Fibroblast of upper back skin (primary cell): ENCODE results near the gene CRYL1.

Experiments used
- DNase-seq: peaks from one replicate; pipeline ENCODE4 v3.0.0-alpha.2; 2013

CRYL1 gene, protein sequence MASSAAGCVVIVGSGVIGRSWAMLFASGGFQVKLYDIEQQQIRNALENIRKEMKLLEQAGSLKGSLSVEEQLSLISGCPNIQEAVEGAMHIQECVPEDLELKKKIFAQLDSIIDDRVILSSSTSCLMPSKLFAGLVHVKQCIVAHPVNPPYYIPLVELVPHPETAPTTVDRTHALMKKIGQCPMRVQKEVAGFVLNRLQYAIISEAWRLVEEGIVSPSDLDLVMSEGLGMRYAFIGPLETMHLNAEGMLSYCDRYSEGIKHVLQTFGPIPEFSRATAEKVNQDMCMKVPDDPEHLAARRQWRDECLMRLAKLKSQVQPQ

DNA sequence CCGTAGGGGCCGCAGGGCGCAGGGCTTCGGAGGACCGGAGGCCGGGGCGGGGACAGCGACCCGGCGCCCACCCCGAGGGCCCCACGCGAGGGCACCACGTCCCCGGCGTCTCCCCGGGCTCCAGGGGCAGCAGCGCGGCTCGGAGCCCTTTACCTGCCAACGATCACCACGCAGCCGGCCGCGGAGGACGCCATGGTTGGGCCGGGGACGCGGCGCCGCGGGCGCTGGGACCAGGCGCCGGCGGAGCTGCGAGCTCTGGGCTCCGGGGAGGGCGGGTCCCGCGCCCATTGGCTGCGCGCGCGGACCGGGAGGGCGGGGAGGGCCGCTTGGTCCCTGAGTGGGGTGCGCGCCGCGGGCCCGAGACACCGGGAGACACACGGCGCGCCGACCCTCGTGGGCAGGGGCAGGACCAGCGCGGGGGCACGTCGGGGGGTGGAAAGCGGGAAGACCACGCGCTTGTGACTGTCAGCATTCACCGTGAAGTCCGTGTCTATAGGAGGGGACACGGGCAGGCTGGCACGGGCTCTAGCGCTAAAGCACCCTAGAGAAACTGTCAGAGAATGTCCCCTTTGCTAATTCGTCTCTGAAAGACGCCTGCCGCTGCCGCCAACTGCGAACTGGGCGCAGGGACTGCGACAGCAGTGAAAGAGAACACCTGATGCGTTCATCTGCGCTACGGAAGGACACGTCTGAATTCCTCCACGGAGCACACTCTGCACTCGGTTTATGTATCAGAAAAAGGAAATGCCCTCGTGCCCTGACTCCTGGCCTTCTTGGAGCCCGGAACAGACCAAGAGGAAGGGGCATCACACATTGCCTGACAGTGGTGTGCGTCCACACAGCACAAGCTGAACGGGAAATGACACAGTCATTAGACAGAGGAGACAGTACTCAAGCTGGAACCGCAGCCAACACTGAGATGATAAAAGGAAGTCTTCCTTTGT lies at the start of gene CRYL1:
Gene CRYL1, minus strand, starts transcription at position 257 of the 944 bp plus-strand sequence. Its CDS starts 63 bp downstream, at position 194.
- peak; percentile 41 for DNase-seq

DNA sequence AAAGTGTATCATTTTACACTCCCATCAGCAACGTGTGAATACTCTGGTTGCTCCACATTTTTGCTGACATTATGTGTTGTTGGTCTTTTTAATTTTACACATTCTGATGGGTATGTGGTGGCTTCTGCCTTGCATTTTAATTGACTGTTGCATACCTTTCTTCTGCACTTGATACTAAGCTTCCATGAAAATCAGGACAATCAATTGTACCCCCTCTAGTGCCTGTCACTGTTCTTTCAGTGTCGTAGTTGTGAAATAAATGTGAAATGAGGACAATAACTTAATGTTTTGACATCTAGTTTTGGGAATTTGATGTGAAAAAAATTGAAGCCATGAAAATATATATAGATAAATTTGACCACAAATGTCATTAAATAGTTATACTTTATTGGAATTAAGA lies 48.0 kb upstream of the CRYL1 start:
- DNase-seq = no peak

DNA sequence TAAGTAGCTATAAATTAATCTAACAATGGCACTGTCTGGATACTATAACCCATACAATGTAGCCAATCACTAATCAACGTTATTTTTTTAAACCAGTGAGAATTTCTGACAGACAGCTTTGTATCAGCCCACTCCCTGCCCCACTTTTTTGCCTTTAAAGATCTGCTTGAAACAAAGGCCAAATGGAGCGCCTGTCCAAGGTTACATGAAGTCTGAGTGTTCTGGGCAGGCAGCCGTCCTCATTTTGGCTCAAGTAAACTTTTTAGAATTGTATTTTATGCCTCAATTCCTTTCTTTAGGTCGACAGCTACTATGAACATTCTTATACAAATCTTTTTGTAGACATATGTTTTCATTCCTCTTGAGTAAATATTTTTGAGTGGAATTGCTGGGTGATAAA lies 47.5 kb upstream of the CRYL1 start:
- DNase-seq = no peak

DNA sequence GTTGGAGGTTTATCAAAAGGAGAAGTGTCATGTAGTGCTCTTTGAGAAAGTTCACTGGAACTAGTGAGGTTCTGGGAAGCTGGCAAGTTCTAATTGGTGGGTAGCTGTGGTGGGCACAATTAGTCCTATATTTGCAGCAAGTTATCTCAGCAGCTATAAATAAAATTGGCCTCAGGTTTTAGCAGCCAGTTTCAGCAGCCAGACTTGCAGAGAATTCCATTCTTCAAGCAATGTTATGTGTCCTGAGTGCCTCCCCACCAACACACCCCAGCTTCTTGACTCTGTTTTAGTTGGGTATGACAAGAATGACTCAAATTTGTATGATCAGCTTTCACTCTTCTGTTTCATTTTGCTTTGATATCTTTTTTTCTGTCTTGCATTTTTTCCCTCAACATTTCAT lies 46.0 kb upstream of the CRYL1 start:
- DNase-seq = no peak

DNA sequence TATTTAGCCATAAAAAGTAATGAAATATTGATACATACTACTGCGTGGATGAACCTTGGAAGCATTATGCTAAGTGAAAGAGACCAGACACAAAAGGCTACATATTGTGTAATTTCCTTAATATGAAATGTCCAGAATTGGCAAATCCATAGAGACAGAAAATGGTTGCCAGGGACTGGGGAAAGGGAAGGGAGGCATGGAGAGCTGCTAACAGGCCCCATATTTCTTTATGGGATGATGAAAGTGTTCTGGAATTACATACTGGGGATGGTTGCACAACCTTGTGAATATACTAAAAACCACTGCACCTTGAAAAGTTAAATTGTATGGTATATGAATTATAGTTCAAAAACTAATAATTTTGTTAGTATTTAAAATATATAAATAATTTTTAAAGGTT lies 44.9 kb upstream of the CRYL1 start:
- peak; percentile 76 for DNase-seq

DNA sequence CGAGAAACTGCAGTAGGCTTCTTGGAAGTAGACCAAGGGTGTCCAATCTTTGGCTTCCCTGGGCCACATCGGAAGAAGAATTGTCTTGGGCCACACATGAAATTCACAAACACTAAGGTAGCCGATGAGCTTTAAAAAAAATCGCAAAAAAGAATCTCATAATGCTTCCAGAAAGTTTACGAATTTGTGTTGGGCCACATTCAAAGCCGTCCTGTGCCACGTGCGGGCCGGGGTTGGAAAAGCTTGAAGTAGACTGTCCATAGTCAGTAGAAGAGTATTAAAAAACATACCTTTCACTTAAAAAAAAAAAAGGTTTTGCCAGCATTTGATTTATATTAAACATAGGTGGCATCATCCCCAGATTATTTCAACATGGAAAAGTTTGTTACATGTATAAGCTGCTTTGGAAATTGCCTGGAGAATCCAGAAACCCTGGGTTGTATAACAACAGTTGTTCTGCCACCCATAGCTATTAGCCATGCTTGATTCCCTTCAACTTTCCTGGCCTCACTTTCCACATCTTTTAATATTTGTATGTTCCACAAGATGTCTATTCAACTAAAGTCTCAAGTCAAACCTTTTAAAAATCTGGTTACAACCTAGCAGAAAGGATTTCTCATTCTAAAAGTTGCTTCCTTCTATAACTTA lies 42.3 kb upstream of the CRYL1 start:
- no peak for DNase-seq

DNA sequence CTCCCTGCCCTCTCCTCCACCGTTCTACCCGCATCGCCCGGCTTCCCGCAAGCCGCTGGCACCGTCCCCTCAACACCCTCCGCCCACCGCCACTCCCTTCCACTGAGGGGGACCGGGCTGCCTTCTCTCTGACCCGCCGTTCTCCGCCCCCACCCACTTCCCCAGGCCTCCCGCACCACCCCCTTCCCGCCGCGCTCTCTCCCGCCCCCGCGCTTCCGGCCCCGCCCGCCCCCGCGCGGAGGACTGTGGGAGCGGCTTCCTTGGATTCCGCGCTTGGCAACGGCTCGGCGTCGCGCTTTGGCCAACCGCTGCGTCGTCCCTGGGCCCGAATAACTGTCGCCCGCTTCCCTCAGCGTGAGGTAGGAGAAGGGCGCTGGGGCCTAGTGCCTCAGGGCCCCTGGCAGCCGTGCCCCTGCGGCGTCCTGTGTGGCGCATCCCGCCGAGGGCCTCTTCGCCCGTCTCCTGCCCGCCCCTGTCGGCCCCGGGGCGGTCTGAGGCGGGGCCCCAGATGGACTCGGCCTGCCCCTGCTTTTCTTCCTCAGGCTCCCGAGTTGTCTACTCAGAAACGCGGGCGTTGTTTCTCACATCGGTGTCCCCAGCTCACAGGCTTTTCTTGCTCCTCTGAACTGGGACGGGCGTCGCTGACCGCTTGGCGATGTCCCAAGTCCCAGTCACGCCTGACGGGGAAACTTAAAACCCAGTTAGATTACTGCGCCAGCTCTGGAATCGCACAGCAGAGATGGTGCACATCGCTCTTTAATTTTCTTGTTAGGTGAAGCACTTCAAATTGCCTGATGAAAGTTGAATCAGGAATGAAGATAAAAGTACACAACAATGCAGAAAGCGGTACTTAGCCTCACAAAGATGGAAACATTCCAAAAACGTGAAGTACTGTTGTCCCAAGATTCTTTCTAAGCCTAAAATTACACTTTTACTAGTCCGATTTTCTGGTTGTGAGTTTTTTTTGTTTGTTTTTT lies 41.5 kb upstream of the CRYL1 start, which contains the start of gene IFT88:
Gene IFT88, plus strand, starts transcription at position 260 of the 977 bp plus-strand sequence. CDS start 7,229 bp downstream, outside the sequence.
- DNase-seq = peak; percentile 84

DNA sequence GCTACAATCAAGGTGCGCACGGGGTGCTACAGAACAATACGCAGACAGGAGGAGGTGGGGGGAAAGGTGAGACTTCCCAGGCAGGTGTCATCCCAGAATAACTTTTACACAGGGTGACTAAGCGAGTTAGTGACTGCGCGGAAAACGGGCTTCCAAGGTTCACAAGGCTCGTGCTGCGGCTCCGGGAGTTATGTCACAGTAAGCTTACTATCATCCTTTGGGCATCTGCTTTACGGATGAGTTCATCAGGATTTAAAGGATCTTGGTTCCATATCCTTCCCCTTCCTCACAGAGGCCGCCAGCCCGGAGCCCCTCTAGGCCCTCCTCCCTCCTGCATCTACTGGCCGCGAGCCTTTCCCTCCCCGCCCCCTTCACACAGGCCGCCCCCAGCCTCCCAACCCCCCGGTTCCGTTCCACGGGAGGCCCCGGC lies 40.8 kb upstream of the CRYL1 start:
- DNase-seq = no peak

DNA sequence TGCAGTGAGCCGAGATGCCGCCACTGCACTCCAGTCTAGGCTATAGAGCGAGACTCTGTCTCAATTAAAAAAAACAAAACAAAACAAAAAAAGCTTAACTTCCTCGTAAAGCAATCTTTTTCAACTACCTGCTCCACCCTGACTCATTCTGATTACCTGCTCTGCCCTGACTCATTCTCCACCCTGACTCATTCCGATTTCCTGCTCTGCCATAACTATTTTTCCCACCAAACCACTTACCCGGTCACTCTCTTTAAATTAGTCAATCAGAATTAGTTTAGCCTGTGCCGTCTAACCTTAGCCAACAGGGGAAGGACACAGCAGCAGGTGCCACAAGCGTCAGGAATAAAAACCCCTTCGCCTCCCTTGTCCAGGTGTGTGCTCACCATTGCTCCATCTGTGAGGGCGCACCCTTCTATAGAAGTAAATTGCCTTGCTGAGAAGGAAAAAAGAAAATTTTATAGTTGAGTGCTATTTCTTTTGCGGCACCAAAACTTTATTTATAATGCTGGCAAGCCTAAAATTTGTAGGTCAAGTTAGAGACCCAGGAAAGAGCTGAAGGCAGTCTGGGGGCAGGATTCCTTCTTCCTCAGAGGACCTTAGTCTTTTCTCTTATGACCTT lies 39.6 kb upstream of the CRYL1 start:
- DNase-seq = no peak

DNA sequence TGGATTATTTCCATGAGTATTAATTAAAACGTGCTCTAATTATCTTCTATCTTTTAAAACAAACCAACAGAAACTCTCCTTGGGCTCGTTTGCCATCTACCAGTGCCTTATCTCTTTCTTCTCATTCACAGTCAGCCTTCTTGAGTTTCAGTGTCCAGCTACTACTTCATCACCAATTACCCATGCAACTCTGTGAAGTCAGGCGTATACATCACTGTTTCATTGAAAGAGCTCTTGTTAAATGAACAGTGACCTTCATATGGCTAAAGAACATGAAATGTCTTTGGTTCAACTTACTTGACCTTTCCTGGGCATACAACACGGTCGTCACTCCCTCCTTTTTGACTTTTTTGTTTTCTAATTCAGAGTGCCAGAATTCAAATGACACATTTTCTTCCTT lies 36.1 kb upstream of the CRYL1 start:
- DNase-seq = no peak

DNA sequence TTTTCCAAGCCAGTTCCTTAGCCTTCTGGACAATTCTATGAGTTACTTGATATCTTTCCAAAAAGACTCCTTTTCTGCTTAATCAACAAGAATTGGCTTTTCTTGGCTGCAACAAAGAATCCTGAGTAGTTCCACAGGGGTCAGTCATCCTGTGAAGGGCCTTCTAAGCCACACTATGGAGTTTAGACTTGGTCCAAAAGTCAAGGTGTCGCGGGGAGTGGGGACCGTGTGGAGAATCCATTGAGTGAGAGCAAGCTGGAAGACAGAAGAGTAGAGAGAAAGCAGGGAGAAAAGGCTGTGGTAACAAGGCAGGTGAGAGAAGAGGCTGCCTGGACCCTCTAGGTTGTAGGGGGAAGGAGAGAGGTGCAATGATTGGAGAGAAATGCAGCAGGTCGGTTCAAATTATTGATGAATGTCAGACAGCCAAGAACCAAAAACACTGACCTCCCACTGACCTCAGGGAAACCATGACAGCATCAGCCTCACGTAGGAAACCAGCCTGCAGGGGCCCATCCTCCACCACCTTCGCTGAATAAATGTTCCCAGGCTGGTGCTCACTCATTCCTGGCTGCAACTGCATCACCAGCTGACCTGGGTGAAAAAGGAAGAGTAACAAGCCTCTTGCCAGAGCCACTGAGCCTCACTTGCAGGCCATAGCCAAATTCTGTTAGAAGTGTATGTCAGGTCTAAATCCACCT lies 34.2 kb upstream of the CRYL1 start:
- DNase-seq = no peak

DNA sequence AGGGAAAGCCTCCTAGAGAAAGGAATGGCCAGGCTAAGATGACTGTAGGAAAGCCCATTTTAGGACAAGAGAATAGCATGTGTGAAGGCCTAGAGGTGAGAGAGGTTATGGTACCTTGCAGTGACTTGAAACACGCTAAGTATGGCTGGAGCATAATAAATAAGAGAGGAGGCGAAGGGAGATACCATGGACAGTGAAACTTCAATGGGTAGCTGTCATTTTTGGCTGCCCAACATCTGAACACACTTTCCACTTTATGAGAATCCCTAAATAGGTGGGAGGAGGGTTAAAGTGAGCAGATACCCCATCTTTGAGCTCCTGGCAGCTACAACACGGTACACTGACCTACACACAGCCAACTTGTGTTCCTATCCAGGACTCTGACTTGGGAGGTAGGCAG lies 33.3 kb upstream of the CRYL1 start:
- DNase-seq = no peak

DNA sequence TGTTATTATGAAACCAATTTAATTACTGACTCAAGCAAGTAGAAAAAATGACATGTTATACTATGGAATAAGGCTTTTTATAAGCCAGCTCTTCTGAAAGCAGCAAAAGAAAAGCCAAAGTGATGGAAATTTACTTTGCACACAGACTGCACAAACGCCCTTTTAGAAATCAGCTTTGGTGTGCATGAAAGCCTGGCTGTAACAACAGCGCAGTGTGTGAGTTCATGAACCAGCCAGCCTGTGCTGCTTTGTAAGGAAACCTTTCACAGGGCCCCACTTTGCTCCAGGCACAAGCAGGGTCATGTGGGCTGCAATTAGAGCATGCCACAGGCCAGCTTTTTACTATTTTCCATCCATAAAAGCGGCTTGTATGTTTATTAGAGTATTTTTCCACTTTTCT lies 27.7 kb upstream of the CRYL1 start:
- DNase-seq = no peak

DNA sequence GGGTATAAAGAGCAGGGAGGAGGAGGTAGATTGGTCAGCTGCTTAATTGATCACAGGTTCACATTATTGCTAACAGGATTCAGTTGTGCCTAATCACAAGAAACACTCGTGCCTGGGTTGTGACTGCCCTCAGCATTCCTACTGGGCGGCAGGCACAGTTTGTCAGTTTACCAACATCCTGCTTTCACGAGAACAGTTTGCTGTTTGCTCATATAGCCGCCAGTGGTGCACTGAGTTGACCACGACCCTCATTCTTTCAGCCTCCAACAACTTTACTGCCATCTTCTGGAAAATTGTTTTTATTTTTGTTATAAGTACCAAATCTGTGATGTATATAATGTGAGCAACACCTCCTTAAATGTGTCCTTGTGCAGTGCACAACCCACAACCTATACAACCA lies 25.1 kb upstream of the CRYL1 start:
- peak; percentile 18 for DNase-seq

DNA sequence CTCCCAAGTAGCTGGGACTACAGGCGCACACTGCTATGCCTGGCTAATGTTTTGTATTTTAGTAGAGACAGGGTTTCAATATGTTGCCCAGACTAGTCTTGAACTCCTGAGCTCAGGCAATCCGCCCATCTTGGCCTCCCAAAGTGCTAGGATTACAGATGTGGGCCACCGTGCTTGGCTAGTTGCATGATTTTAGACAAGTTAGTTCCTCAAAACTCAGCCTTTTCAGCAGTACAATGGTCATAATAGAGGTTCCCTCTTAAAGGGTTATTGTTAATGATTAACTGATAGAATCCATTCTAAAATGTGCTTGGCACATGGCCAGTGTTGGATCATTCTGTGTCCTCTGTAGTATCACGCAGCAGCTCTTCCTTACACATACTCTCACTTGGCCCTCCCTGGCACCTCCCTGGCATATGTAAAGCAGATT lies 21.8 kb upstream of the CRYL1 start:
- no peak for DNase-seq

DNA sequence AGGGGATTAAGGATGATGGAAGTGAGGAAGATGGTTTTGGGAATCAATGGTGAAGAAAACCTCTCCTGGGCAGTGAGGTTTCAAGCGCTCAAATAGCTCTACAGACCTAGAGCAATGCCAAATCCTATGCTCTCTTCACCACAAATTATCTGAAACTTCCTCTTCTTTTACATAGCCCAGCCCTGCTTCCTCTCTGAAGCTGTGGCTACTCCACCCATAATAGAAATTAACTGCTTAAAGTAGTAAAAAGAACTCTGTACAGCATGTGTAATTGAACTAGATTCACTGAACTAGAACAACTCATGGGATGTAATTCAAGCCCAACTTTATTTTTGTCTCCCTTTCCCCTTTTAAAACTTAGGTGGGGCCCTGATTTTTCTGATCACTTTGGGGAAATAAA lies 20.9 kb upstream of the CRYL1 start:
- DNase-seq = no peak

DNA sequence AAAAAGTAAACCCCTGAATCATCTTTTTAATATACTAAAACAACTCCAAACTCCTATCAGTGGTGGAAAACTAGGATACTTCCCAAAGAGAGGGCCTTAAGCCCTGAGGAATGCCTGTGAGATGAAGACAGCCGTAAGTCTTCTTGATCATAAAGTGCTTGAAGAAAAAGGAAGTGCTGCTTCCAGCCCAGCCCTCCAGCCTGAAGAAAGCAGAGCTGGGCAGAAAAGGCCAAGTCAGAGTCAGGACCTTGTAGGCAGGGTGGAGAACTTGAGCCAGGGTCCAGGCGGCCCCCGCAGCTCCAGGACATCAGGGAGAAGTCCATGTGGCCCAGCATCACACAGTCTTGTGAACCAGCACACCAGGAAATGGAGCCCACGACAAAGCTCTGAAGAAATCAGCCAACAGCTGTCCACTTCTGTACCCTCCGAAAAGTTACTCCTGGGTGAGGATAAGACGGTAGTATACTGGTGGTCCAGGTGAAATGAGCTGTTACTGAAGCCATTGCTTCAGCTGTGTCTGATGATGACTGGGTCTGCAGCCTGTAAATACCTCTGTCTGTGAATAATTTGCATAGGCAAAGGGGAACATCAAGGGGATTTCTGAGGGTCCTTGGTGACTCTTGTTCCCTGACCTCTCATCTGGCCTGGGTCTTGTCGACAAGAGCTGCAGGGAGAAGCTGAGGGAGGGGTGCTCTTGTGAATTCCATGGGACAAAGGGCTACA lies 18.7 kb upstream of the CRYL1 start:
- DNase-seq = no peak

DNA sequence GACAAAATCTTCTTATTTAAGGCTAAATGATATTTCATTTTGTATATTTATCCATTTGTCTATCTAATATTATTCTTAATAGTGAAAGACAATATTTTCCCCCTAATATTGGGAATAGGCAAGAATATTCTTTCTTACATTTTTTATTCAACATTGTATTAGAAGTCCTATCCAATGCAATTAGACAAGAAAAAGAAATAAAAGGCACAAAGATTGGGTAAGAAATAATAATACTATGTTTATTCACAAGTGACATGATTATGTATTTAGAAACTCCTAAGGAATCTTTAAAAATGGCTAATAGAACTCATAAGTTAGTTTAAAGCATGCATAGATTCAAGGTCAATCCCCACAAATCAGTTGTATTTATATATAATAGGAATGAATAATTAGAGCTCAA lies 11.3 kb upstream of the CRYL1 start:
- no peak for DNase-seq

DNA sequence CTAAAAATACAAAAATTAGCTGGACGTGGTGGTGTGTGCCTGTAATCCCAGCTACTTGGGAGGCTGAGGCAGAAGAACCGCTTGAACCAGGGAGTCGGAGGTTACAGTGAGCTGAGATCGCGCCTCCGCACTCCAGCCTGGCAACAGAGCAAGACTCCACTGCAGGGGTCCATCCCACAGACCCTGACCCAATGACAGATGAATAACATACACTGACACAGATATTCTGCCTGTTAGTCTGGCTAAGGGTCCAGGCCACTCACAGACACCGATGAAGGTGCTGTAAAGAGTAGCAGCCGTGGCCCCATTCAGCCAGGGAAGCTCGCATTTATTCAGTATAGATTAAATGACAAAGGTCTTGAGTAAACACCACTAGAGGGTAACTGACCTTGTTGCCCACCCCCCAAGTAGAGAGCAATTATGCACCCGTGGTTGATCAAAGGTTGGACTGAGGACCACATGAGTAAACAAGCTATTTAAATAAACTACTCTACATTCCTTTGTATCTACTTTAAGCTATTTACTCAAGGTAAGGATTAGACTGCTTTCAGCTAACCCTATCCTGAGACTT lies 8.5 kb upstream of the CRYL1 start:
- DNase-seq = no peak

DNA sequence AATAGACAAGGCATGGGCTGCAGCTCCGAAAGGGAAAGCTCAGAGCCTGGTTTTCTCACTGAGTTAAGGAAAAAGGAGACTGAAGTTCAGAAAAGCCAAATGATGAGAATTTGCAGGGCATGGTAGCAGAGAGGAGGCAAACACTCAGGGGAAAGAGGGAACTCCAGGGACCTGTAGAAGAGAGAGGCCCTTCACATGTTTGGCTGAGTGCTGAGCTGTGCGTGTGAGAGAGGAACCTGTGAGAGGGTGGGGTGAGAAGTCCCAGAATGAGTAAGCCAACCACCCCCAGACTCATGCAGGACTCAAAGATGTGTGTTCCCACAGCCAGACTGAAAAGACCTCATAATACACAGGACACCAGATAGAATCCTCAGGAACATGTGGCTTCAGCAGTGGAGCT lies 2.8 kb upstream of the CRYL1 start:
- no peak for DNase-seq
